Activated CD4-positive, alpha-beta T cell treated with anti-CD3 and anti-CD28 coated beads, Interleukin-2, Interleukin-6, amounts not matched to agents 100 ng/mL and 50 ng/mL, durations not matched to agents 16 hours and 8 hours (primary cell): ENCODE data around the gene ZNF582.
"Not testable (repeated sequence)": the region's sequence is repeated elsewhere in the genome, so short reads cannot be mapped to it uniquely, and the experiment has no call there.

Source experiments
- DNase-seq: peaks from one replicate; pipeline ENCODE4 v3.0.0-alpha.2; 2020

ZNF582 gene

GRCh38 chr19:56350416-56351045 is 42.8 kb downstream of the ZNF582 start:
- DNase-seq: peak; percentile 63

GRCh38 chr19:56348289-56348877 is 45.0 kb downstream of the ZNF582 start:
- peak; percentile 38 for DNase-seq

- no peak for DNase-seq
Measured at GRCh38 chr19:56347163-56347778, 46.1 kb downstream of the ZNF582 start.

GRCh38 chr19:56341948-56342347 is 51.4 kb downstream of the ZNF582 start:
- no peak for DNase-seq

GRCh38 chr19:56339031-56339430 is 54.3 kb downstream of the ZNF582 start:
- not testable (repeated sequence) for DNase-seq

GRCh38 chr19:56337077-56337476 is 56.3 kb downstream of the ZNF582 start:
- not testable (repeated sequence) for DNase-seq

GRCh38 chr19:56335371-56335770 is 58.0 kb downstream of the ZNF582 start:
- DNase-seq: not testable (repeated sequence)

GRCh38 chr19:56333506-56333905 is 59.8 kb downstream of the ZNF582 start:
- DNase-seq: peak; percentile 65
